ENCODE results near the gene KYNU.
"Not testable (repeated sequence)": the region's sequence is repeated elsewhere in the genome, so short reads cannot be mapped to it uniquely, and the experiment has no call there.

KYNU gene

DNA sequence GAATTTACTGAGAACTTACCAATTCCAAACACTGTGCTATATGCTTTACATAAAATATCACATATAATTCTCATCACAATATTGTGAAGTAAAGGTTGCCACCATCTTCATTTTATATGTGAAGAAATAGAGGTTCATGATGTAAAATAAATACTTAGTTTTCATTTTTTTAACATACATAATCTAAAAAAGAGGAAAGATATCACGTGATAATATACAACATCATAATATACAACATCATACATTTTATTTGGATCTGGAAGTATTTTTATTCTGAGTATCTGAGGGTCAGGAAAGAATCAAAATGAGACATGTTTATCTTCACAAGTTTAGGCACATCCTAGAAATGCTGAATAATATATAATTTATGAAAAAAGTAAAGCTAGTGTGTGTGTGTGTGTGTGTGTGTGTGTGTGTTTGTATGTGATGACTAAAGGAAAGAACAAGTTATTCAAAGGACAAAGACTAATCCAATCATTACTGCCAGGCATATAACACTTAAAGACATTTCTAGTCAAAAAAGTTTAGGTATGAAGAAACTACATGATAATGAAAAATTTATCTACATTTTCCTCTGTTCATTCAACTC is 186.2 kb downstream of the KYNU start:
- TF ChIP-seq, protein P1, sequence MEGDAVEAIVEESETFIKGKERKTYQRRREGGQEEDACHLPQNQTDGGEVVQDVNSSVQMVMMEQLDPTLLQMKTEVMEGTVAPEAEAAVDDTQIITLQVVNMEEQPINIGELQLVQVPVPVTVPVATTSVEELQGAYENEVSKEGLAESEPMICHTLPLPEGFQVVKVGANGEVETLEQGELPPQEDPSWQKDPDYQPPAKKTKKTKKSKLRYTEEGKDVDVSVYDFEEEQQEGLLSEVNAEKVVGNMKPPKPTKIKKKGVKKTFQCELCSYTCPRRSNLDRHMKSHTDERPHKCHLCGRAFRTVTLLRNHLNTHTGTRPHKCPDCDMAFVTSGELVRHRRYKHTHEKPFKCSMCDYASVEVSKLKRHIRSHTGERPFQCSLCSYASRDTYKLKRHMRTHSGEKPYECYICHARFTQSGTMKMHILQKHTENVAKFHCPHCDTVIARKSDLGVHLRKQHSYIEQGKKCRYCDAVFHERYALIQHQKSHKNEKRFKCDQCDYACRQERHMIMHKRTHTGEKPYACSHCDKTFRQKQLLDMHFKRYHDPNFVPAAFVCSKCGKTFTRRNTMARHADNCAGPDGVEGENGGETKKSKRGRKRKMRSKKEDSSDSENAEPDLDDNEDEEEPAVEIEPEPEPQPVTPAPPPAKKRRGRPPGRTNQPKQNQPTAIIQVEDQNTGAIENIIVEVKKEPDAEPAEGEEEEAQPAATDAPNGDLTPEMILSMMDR (IDR thresholded peaks at IDR 0.05; ENCODE audit: low read length, missing control alignments) = no peak
- H3K4me3 ChIP-seq (replicated peaks; ENCODE audit: low read depth, low read length) = no peak overlapping the region
- DNase-seq (ENCODE audit: low read depth) = no peak

DNA sequence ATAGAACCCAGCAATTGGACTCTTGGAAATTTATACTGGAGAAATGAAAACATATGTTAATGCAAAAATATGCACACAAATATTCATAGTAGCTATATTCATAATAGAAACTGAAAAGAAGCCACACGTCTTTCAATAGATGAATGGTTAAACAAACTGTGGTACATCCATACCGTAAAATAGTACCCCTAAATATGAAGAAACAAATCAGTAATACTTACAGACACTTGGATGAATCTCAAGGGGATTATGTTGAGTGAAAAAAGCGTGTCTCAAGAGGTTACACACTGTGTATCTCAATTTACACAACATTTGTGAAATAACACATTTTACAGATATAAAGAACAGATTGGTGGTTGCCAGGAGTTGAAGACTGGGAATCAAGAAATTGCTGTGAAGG is 190.6 kb downstream of the KYNU start:
- no peak for DNase-seq (ENCODE audit: low read depth)
- TF ChIP-seq, protein P1 (IDR thresholded peaks at IDR 0.05; ENCODE audit: low read length, missing control alignments) = no peak
- H3K4me3 ChIP-seq (replicated peaks; ENCODE audit: low read depth, low read length) = no peak overlapping the region

DNA sequence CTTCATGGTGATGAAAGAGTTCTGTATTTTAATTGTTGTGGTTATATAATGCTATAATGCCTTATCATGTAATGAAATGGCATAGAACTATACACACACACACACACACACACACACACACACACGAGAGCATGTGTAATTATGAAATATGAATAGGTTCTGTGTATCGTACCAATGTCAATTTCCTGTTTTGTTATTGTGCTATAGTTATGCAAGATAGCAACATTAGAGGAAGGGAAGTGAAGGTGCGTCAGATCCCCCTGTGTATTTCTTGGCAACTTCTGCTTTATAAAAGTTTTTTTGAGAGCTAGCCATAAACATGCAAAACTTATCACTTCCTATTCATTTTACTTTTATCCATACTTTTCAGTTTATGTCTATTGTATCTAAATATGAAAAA is 191.0 kb downstream of the KYNU start:
- TF ChIP-seq, protein P1 (IDR thresholded peaks at IDR 0.05; ENCODE audit: low read length, missing control alignments) = no peak
- peak; percentile 22 for DNase-seq (ENCODE audit: low read depth)
- H3K4me3 ChIP-seq (replicated peaks; ENCODE audit: low read depth, low read length) = no peak overlapping the region

DNA sequence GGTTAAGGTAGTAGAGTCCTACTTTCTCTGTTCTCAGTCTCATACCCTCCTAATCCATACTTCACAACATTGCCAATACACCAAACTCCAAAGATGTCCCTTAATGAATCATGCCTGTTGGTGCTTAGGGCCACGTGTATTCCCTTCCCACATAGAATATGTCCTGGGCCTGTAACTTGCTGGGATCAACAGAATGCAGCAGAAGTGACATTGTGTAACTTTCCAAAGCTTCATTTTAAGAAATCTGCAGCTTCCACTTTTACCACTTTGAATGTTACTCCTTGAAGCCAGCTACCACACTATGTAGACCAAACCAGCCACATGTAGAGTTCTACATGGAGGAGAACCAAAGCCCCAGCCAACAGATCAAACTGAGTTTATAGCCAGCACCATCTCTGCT is 193.2 kb downstream of the KYNU start:
- DNase-seq (ENCODE audit: low read depth) = no peak
- TF ChIP-seq, protein P1 (IDR thresholded peaks at IDR 0.05; ENCODE audit: low read length, missing control alignments) = no peak
- H3K4me3 ChIP-seq (replicated peaks; ENCODE audit: low read depth, low read length) = no peak overlapping the region

DNA sequence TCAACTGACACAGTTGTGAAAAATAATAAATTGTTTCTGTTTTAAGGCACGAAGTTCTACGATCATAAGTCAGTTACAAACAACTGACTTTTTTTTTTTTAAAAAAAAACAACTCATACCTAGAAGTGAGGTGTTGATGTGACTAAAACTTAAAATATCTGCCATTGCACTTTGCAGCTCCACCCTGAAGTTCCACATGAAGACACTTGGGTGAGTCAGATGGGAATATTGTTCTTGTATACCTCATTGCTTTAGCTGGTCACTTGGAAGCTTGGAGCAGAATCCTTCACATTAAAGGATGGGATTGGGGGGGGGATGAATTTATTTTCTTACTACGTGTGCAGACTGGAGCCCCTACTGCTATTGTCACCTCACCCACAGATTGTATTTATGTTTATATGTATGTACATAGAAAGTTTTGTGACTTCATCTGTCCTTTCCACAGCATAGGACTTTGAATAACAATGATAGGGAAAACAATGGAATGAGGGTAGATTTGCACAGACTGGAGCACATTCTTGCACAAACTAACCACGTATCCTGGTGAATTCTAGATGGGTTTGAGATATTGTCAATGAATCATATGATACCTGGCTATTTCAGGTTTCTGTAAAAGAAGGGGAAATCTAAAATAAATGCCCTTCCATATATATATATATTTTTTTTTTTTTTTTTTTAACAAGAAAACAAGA is 193.9 kb downstream of the KYNU start:
- no peak overlapping the region for H3K4me3 ChIP-seq (replicated peaks; ENCODE audit: low read depth, low read length)
- TF ChIP-seq, protein P1 (IDR thresholded peaks at IDR 0.05; ENCODE audit: low read length, missing control alignments) = no peak
- DNase-seq (ENCODE audit: low read depth) = no peak

DNA sequence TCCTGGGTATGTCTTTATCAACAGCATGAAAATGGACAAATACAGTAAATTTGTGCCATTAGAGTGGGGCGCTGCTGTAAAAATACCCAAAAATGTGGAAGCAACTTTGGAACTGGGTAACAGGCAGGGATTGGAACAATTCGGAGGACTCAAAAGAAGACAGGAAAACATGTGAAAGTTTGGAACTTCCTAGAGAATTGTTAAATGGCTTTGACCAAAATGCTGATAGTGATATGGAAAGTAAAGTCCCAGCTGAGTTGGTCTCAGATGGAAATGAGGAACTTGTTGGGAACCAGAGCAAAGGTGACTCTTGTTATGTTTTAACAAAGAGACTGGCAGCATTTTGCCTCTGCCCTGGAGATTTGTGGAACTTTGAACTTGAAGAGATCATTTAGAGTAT is 197.4 kb downstream of the KYNU start:
- not testable (repeated sequence) for DNase-seq (ENCODE audit: low read depth); H3K4me3 ChIP-seq (replicated peaks; ENCODE audit: low read depth, low read length)

DNA sequence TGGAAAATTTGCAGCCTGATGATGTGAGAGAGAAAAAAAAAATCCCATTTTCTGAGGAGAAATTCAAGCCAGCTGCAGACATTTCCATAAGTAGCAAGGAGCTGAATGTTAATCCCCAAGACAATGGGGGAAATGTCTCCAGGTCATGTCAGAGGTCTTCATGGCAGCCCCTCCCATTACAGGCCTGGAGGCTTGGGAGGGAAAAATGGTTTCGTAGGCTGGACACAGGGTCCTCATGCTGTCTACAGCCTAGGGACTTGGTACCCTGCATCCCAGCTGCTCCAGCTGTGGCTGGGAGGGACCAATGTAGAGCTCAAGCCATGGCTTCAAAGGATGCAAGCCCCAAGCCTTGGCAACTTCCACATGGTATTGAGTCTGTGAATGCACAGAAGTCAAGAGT is 198.2 kb downstream of the KYNU start:
- DNase-seq (ENCODE audit: low read depth) = no peak
- H3K4me3 ChIP-seq (replicated peaks; ENCODE audit: low read depth, low read length) = no peak overlapping the region
- TF ChIP-seq, protein P1 (IDR thresholded peaks at IDR 0.05; ENCODE audit: low read length, missing control alignments) = no peak

All from fibroblast of pulmonary artery (primary cell).